T-cell (primary cell): ENCODE results near the gene MAGI3. TPM values are rescaled to one million over a fixed set of nuclear protein-coding genes. Genes with fewer than 3 reads are reported as not detected.
"Not testable (repeated sequence)": the region's sequence is repeated elsewhere in the genome, so short reads cannot be mapped to it uniquely, and the experiment has no call there.

Experiments used
- ATAC-seq, 4 experiments: fragments of 200-7000 bp in 3 of 4; fragments of 150-1000 bp in 1 of 4; cut with Tn5 transposase; replicated peaks in 1 of 4; 1 replicate in 3 of 4; 2 replicates in 1 of 4; pipeline ENCODE4 v1.10.0; 2021; ENCODE audit warnings: moderate library complexity in 3 of 4, mild to moderate bottlenecking in 2 of 4, moderate number of reproducible peaks in 1 of 4
- CTCF ChIA-PET, 2 donors: fragments of 300-600 bp; sonication (Branson Sonifier 250); formaldehyde crosslinking; loops; one replicate each; lab custom pipeline; 2022; ENCODE audit warnings: antibody characterized with exemption in 2 of 2; lab: Charles Lee
- POLR2A ChIA-PET, 2 donors: fragments of 300-600 bp; sonication (Branson Sonifier 250); formaldehyde crosslinking; loops; one replicate each; lab custom pipeline; 2022; ENCODE audit warnings: antibody characterized with exemption in 2 of 2; lab: Charles Lee
- DNase-seq, 35 experiments: peaks; one replicate each; pipeline versions ENCODE4 v3.0.0 to v3.0.0-alpha.2; 2013 to 2023
- H3K27ac ChIP-seq: one replicate; pipeline ENCODE4 v1.5.1; 2013; ENCODE audit warnings: low read length
- H3K27me3 ChIP-seq, 2 experiments: replicated peaks in 1 of 2; 1 replicate in 1 of 2; 2 replicates in 1 of 2; pipeline versions ENCODE4 v1.6.1 to v1.7.0; 2013; ENCODE audit warnings: low read length in 1 of 2, mixed read lengths in 1 of 2; ENCODE audit not compliant: control insufficient read depth in 2 of 2, insufficient read depth in 2 of 2; ENCODE audit errors: extremely low read depth in 1 of 2
- H3K36me3 ChIP-seq, 2 donors: 1 replicate in 1 of 2; 2 replicates in 1 of 2; pipeline versions ENCODE4 v1.6.1 to v1.7.0; 2013; ENCODE audit warnings: low read length in 1 of 2; ENCODE audit not compliant: control insufficient read depth in 2 of 2, insufficient read depth in 1 of 2; ENCODE audit errors: extremely low read depth in 1 of 2
- H3K4me1 ChIP-seq, 2 experiments: 1 replicate in 1 of 2; 2 replicates in 1 of 2; pipeline versions ENCODE4 v1.6.1 to v1.7.0; 2013; ENCODE audit warnings: low read length in 2 of 2, mixed read lengths in 1 of 2; ENCODE audit not compliant: insufficient read depth in 2 of 2, control insufficient read depth in 1 of 2; ENCODE audit errors: extremely low read depth in 1 of 2
- H3K4me3 ChIP-seq, 2 donors: 1 replicate in 1 of 2; 2 replicates in 1 of 2; pipeline versions ENCODE4 v1.5.1 to v1.7.0; 2013; ENCODE audit warnings: mild to moderate bottlenecking in 2 of 2, low read length in 1 of 2, moderate library complexity in 1 of 2; ENCODE audit not compliant: control insufficient read depth in 1 of 2; ENCODE audit errors: extremely low read depth in 1 of 2
- H3K9me3 ChIP-seq: 2 replicates; pipeline ENCODE4 v1.7.0; 2013
- H3K27ac Mint-ChIP-seq, 2 donors: one replicate each; pipeline ENCODE4 v1.8.0; 2020 to 2021; ENCODE audit warnings: mild to moderate bottlenecking in 2 of 2, mixed read lengths in 2 of 2
- H3K27me3 Mint-ChIP-seq, 2 donors: one replicate each; pipeline ENCODE4 v1.8.0; 2021 to 2022; ENCODE audit warnings: mixed read lengths in 2 of 2
- H3K36me3 Mint-ChIP-seq: one replicate; pipeline ENCODE4 v1.8.0; 2021; ENCODE audit warnings: mixed read lengths
- H3K4me1 Mint-ChIP-seq, 3 donors: one replicate each; pipeline ENCODE4 v1.8.0; 2020 to 2022; ENCODE audit warnings: mixed read lengths in 3 of 3, mild to moderate bottlenecking in 1 of 3
- H3K4me3 Mint-ChIP-seq, 3 donors: one replicate each; pipeline ENCODE4 v1.8.0; 2020 to 2022; ENCODE audit warnings: mild to moderate bottlenecking in 3 of 3, mixed read lengths in 3 of 3, moderate library complexity in 3 of 3
- H3K9me3 Mint-ChIP-seq, 3 donors: one replicate each; pipeline ENCODE4 v1.8.0; 2020 to 2022; ENCODE audit warnings: mixed read lengths in 3 of 3
- WGBS: methylation state at CpG from one replicate; pipeline ENCODE4 v1.1.5; 2013; ENCODE audit warnings: missing lambda C conversion rate; ENCODE audit not compliant: insufficient coverage; 5-methylcytosine and 5-hydroxymethylcytosine counted together
- total RNA-seq, 35 experiments: library from RNA in 6 of 35; stranded (reverse) in 6 of 35; fragments of 120-200 nt in 1 of 35; gene quantifications; one replicate each; pipeline versions ENCODE4 v1.2.1 to v1.2.4 and lab custom pipeline; 2013 to 2026

The MAGI3 gene
- total RNA-seq, 5 donors from 2014 or later (not counting 1 experiment from before 2014, with no cell fraction given): 4.5 to 8.1 (median 5.6) TPM

DNA sequence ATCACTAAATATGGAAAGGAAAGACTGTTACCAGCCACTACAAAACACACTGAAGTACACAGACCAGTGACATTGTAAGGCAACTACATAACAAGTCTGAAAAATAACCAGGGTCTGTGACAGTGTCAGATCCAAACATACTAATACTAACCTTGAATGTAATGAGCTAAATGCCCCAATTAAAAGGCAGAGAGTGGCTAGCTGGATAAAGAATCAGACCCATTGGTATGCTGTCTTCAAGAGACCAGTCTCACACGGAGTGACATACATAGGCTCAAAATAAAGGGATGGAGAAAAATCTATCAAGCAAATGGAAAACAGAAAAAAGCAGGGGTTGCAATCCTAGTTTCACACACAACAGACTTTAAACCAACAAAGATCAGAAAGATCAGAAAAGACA lies 100.1 kb downstream of the MAGI3 start:
- Histone ChIP-seq H3K27me3 (peaks cover 0 to 13% of the 10 kb centered on the region in 2 experiments), H3K36me3 (no peaks in the 10 kb centered on the region), H3K4me1 (no peaks in the 10 kb centered on the region), H3K27ac (no peak overlapping the region), H3K9me3 (peaks cover 13% of the 10 kb centered on the region), H3K4me3 (no peak overlapping the region)
- no peak for ATAC-seq
- POLR2A ChIA-PET: no interaction called here
- H3K27ac Mint-ChIP-seq: no peak overlapping the region
- H3K4me1 Mint-ChIP-seq: no peaks in the 10 kb centered on the region
- H3K36me3 Mint-ChIP-seq: peaks cover 9% of the 10 kb centered on the region
- H3K9me3 Mint-ChIP-seq: peaks cover 37 to 59% (median 49%) of the 10 kb centered on the region in 3 donors
- CTCF ChIA-PET: no interaction called here
- no CpG with 5 or more reads among the region's 1 CpG for WGBS
- no peak overlapping the region for H3K4me3 Mint-ChIP-seq
- no peaks in the 10 kb centered on the region for H3K27me3 Mint-ChIP-seq
- DNase-seq: no peak

- no peaks in the 10 kb centered on the region for H3K27me3 Mint-ChIP-seq
- H3K36me3 Mint-ChIP-seq: no peaks in the 10 kb centered on the region
- H3K4me3 Mint-ChIP-seq: no peak overlapping the region
- Histone ChIP-seq H3K9me3 (peaks cover 13% of the 10 kb centered on the region), H3K27me3 (peaks cover 0 to 5% of the 10 kb centered on the region in 2 experiments), H3K36me3 (no peaks in the 10 kb centered on the region), H3K4me1 (no peaks in the 10 kb centered on the region), H3K4me3 (no peak overlapping the region), H3K27ac (no peak overlapping the region)
- no peak overlapping the region for H3K27ac Mint-ChIP-seq
- no peak for ATAC-seq
- H3K4me1 Mint-ChIP-seq: no peaks in the 10 kb centered on the region
- peaks cover 37 to 49% (median 43%) of the 10 kb centered on the region in 3 donors for H3K9me3 Mint-ChIP-seq
- DNase-seq: no peak
- 100% methylated on average over 1 of the region's 3 CpGs for WGBS
- ChIA-PET CTCF (interaction anchor here in 1 of 2 donors (0.6 kb wide), 1 partner anchor 56 kb away, joined by 4 read pairs; no protein-coding TSS in a partner anchor), POLR2A (no interaction called here)
These were observed 103.2 kb downstream of the MAGI3 start for GRCh38 chr1:113493533-113493932.

- CTCF ChIA-PET: no interaction called here
- H3K9me3 ChIP-seq: no peaks in the 10 kb centered on the region
- no peak for ATAC-seq
These were observed 115.0 kb downstream of the MAGI3 start for GRCh38 chr1:113505357-113505756.

DNA sequence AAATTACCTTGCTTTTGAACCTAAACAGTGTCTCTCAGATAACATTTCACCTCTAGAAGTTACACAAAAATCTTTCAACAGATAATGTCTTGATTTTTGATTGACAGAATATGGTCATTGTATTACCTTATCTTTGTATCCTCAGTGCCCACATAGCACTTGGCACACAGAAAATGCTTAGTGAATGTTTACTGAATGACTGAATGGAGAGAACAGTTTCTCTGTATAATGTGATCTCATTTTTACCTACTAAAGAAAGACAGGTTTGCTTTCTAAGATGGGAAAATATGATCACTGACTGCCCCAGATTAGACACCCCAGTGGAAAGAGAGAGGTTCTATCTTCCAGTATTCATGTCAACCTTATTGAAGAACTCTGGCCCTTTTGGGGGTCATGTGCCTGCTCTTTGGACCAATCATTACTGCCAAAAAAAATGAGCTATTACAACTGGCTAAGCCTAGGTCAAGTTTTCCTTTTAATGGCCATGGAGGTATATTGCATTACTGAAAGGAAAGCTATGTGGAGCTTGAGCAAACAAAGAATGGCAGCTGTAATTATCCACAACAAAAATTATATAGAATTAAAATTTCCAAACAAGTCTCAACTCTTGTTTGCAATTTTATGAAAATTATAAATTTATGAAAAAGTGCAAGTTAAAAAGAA lies 117.4 kb downstream of the MAGI3 start:
- H3K36me3 ChIP-seq: no peaks in the 10 kb centered on the region
- H3K27ac Mint-ChIP-seq: no peak overlapping the region

More at GRCh38 chr1:113505357-113505756, 115.0 kb downstream of the MAGI3 start:
- H3K4me1 ChIP-seq: no peaks in the 10 kb centered on the region
- H3K4me3 ChIP-seq: no peak overlapping the region
- Mint-ChIP-seq H3K27ac (no peak overlapping the region), H3K4me3 (no peak overlapping the region), H3K9me3 (peaks cover under 1 to 21% (median 9%) of the 10 kb centered on the region in 3 donors), H3K4me1 (no peaks in the 10 kb centered on the region), H3K27me3 (no peaks in the 10 kb centered on the region), H3K36me3 (peaks cover 2% of the 10 kb centered on the region)
- no peak for DNase-seq
- POLR2A ChIA-PET: interaction anchor here in 1 of 2 donors (0.6 kb wide), 1 partner anchor 158 kb away, joined by 3 read pairs; no protein-coding TSS in a partner anchor
- H3K27ac ChIP-seq: no peak overlapping the region
- H3K27me3 ChIP-seq: no peaks in the 10 kb centered on the region
- no CpG with 5 or more reads among the region's 1 CpG for WGBS
- H3K36me3 ChIP-seq: no peaks in the 10 kb centered on the region

GRCh38 chr1:113508364-113509164 lies 118.2 kb downstream of the MAGI3 start:
- no peak for ATAC-seq
- Mint-ChIP-seq H3K4me1 (no peaks in the 10 kb centered on the region), H3K36me3 (peaks cover 6% of the 10 kb centered on the region), H3K27me3 (no peaks in the 10 kb centered on the region), H3K27ac (no peak overlapping the region), H3K9me3 (peaks cover 6 to 35% (median 21%) of the 10 kb centered on the region in 3 donors), H3K4me3 (no peak overlapping the region)
- Histone ChIP-seq H3K4me1 (no peaks in the 10 kb centered on the region), H3K27ac (no peak overlapping the region), H3K27me3 (no peaks in the 10 kb centered on the region), H3K36me3 (no peaks in the 10 kb centered on the region), H3K4me3 (no peak overlapping the region), H3K9me3 (peaks cover 2% of the 10 kb centered on the region)
- ChIA-PET CTCF (no interaction called here), POLR2A (no interaction called here)
- no peak for DNase-seq
- WGBS: 71% methylated on average over 1 of the region's 2 CpGs

More for the DNA sequence above, 117.4 kb downstream of the MAGI3 start:
- ATAC-seq (no peak), DNase-seq (no peak)
- H3K4me3 Mint-ChIP-seq: no peak overlapping the region
- ChIA-PET POLR2A (no interaction called here), CTCF (no interaction called here)
- H3K4me1 Mint-ChIP-seq: no peaks in the 10 kb centered on the region
- peaks cover 6 to 35% (median 21%) of the 10 kb centered on the region in 3 donors for H3K9me3 Mint-ChIP-seq
- Histone ChIP-seq H3K27me3 (no peaks in the 10 kb centered on the region), H3K4me1 (no peaks in the 10 kb centered on the region), H3K9me3 (peaks cover 2% of the 10 kb centered on the region), H3K27ac (no peak overlapping the region), H3K4me3 (no peak overlapping the region)
- H3K27me3 Mint-ChIP-seq: no peaks in the 10 kb centered on the region
- H3K36me3 Mint-ChIP-seq: peaks cover 6% of the 10 kb centered on the region

DNA sequence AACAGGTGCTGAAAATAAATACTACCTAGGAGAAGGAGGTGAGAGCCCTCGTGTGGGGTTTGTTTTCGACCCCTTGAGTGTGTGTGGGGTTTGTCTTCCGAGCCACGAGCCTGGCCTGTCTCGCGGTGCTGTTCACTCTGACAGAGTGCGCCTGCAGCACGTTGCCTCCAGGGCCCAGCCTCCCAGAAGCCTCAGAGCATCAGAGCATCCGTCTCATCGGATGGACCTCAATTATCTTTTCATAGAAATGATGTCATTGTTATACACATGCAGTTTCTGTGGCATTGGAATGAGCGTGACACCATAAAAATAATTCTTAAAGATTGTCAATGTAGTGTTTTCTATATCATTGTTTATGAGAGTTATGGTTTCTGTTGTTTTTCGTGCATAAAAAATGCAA lies 119.5 kb downstream of the MAGI3 start:
- H3K4me3 ChIP-seq, H3K36me3 Mint-ChIP-seq, ATAC-seq, H3K27ac Mint-ChIP-seq, H3K9me3 ChIP-seq, H3K36me3 ChIP-seq, DNase-seq, H3K27me3 ChIP-seq, H3K27me3 Mint-ChIP-seq, POLR2A ChIA-PET, H3K27ac ChIP-seq, CTCF ChIA-PET, H3K4me3 Mint-ChIP-seq, H3K4me1 Mint-ChIP-seq, H3K4me1 ChIP-seq: not testable (repeated sequence)
- H3K9me3 Mint-ChIP-seq: peaks cover 6 to 31% (median 21%) of the 10 kb centered on the region in 3 donors
- no CpG with 5 or more reads among the region's 12 CpGs for WGBS
